ENCODE measurements around the gene C17orf107.
A peak's percentile ranks its signal among the peaks of the same experiment; 100 is the strongest.

C17orf107 gene

DNA sequence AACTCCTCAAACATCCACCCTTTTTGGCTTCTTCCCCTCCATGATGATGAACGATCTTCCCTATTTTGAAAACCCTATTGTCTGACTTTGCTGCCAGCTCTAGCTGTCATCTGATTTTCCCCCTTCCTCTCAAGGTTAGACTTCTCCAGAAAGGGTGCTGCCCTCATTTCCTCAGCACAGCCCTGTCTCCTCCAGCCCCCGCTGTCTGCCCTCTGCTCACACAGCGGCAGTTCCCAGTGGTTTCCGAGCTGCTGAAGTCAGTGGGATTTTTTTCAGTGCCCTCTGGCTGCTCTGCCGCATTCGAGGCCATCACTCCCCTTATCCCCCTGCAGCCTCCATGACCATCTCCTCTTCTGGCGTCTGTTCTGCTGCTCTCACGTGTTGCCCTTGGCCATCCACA, 26.6 kb upstream of the C17orf107 start:
- DNase-seq (ENCODE audit: low spot score) = no peak

- no peak for DNase-seq (ENCODE audit: low spot score)
These were observed 22.2 kb upstream of the C17orf107 start for GRCh38 chr17:4877089-4877488.

DNA sequence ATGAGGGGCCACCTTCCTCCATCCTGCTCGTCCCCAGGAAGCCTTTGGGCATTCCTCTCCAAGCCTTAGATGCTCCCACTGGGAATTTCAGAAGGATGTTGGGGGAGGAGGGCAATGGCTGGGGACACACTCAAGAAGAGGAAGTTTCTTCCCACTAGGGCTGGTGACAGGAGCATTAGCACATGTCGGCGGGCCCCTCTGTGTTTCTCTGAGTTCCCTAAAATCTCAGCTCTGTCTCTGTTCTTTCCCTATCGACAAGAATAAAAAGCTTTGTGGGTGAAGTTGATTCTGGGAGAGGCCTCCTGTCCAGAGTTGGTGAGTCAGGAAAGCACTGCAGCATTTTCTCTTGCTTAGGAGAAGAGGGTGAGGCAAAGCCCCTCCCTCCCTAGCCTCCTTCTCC, 19.7 kb upstream of the C17orf107 start:
- DNase-seq (ENCODE audit: low spot score) = no peak

- DNase-seq (ENCODE audit: low spot score) = no peak
These were observed 18.5 kb upstream of the C17orf107 start for GRCh38 chr17:4880857-4881256.

- DNase-seq (ENCODE audit: low spot score) = peak; percentile 68
These were observed 17.4 kb upstream of the C17orf107 start for GRCh38 chr17:4881761-4882555.

DNA sequence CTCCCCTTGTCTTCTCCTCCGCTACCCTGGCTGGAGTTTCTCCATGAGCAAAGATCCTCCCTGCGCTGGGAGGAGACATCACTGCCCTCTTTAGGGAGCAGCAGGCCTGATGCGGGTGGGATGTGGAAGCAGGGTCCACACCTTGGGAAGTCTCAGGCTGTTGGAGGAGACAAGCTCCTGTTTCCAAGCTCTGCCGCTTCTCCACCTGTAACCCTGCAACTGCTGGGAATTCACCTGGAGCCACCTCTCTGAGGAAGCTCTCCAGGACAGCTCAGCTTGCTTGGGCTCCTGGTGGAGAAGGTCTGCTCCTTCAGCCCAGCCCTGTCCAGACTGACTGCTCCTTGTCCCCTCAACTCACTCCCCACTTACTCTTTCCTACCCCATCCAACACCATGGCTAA, 14.8 kb upstream of the C17orf107 start:
- no peak for DNase-seq (ENCODE audit: low spot score)

- DNase-seq (ENCODE audit: low spot score) = no peak
These were observed 12.5 kb upstream of the C17orf107 start for GRCh38 chr17:4886830-4887229.

DNA sequence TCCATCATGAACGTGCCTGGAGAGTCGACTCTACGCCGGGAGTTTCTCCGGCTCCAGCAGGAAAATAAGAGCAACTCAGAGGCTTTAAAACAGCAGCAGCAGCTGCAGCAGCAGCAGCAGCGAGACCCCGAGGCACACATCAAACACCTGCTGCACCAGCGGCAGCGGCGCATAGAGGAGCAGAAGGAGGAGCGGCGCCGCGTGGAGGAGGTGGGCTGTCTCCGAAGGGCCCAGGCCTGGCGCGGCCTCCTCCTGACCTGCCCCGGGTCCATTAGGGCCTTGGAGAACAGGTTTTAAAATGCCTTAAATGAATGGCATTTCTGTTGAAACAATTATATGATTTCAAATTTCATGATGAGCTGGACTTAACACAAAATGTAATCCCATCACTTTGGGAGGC, 11.8 kb upstream of the C17orf107 start:
- DNase-seq (ENCODE audit: low spot score) = no peak

GRCh38 chr17:4891411-4892410, 7.6 kb upstream of the C17orf107 start:
- peak; percentile 72 for DNase-seq (ENCODE audit: low spot score)

- DNase-seq (ENCODE audit: low spot score) = no peak
These were observed 6.7 kb upstream of the C17orf107 start for GRCh38 chr17:4892499-4893221.

DNA sequence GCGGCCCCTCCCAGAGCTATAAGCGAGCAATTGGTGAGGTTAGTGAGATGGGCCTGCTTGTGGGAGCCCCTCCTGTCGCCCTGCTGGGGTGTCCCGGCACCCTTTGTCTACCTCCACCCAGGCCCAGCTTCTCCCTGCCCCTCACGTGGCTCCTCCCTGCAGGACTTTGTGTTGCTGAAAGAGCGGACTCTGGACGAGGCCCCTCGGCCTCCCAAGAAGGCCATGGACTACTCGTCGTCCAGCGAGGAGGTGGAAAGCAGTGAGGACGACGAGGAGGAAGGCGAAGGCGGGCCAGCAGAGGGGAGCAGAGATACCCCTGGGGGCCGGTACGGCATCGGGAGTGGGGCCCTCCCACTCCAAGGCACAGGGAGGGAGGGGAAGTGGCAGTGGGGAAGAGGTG, 6.1 kb upstream of the C17orf107 start:
- no peak for DNase-seq (ENCODE audit: low spot score)

DNA sequence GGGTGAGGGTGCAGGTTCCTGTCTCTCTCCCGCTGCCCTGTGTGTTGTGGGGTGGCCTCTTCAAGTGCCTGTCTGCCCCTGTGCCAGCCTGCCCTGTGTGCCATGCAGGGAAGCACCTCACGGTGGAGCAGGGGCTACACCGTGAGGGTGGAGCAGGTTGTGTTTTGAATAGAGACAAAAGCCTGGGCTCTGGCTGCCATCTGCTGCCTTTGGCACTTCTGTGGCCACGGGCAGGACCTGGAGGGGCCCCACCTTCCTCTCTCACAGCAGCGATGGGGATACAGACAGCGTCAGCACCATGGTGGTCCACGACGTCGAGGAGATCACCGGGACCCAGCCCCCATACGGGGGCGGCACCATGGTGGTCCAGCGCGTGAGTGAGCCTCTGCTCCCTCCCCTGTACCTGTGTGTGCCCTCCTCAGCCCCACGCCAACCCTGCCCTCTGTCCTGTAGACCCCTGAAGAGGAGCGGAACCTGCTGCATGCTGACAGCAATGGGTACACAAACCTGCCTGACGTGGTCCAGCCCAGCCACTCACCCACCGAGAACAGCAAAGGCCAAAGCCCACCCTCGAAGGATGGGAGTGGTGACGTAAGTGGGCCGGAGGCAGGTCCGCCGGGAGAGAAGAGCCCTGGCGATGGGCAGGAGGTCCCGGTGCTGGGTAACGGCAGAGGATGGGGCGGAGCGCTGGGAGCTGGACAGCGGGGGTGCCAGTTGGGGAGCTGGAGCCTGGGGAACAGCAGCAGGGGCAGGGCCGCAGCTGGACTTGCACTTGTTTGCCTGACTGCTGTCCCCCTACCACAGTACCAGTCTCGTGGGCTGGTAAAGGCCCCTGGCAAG, 5.4 kb upstream of the C17orf107 start:
- no peak for DNase-seq (ENCODE audit: low spot score)

- DNase-seq (ENCODE audit: low spot score) = no peak
These were observed 4.2 kb upstream of the C17orf107 start for GRCh38 chr17:4895121-4895520.

GRCh38 chr17:4895657-4896331, 3.5 kb upstream of the C17orf107 start:
- DNase-seq (ENCODE audit: low spot score) = no peak

- no peak for DNase-seq (ENCODE audit: low spot score)
These were observed 2.8 kb upstream of the C17orf107 start for GRCh38 chr17:4896332-4897197.

GRCh38 chr17:4897198-4897687, 2.1 kb upstream of the C17orf107 start:
- DNase-seq (ENCODE audit: low spot score) = no peak

DNA sequence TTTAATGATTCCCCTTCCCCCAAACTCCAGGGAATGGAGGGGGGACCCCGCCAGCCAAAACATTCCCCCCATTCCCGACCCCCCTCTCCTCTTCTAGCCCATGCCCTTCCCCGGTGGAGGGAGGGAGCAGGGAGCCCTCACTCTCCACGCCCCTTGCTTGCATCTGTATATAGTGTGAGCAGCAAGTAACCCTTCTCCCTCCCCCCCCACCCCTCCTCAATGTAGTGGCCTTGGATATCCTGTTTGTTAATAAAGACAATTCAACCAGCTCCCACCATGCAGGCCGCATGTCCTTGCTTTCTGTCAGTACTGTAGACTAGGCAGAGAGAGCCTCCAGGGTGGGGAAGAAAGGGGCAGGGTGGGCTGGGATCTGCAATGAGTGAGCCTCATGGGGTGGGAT, 1.6 kb upstream of the C17orf107 start:
- no peak for DNase-seq (ENCODE audit: low spot score)

DNA sequence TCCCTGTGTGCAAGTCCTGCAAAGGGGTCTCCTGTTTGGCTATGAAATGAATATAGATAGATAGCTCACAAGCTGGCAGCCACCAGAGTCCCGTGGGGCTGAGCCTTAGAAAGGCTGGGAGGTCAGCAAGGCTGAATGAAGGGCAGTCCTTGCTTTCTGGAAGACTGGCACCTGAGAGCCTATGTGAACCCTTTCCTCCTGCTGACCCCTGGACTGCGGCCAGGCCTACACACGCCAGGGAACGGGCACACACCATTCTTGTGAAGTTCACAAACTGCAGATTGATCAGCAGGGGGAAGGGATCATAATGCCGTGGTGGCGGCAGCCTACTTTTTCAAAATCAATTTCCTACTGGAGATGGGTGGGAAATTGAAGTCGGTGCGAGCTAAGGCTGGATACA, 985 bp upstream of the C17orf107 start:
- no peak for DNase-seq (ENCODE audit: low spot score)

- no peak for DNase-seq (ENCODE audit: low spot score)
These were observed 409 bp upstream of the C17orf107 start for GRCh38 chr17:4898927-4899326.
